Bladder microvascular endothelial cell (primary cell): ENCODE data around the gene ARHGAP36. TPM values are rescaled to one million over a fixed set of nuclear protein-coding genes. Genes with fewer than 3 reads are reported as not detected.

Source experiments
- total RNA-seq: library from RNA; depleted of rRNA; stranded (reverse); fragments of >200 nt; gene quantifications from 2 replicates; pipeline ENCODE4 v1.2.3, GENCODE V29; 2014

ARHGAP36 gene, protein sequence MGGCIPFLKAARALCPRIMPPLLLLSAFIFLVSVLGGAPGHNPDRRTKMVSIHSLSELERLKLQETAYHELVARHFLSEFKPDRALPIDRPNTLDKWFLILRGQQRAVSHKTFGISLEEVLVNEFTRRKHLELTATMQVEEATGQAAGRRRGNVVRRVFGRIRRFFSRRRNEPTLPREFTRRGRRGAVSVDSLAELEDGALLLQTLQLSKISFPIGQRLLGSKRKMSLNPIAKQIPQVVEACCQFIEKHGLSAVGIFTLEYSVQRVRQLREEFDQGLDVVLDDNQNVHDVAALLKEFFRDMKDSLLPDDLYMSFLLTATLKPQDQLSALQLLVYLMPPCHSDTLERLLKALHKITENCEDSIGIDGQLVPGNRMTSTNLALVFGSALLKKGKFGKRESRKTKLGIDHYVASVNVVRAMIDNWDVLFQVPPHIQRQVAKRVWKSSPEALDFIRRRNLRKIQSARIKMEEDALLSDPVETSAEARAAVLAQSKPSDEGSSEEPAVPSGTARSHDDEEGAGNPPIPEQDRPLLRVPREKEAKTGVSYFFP
- total RNA-seq = not detected in 2 replicates

DNA sequence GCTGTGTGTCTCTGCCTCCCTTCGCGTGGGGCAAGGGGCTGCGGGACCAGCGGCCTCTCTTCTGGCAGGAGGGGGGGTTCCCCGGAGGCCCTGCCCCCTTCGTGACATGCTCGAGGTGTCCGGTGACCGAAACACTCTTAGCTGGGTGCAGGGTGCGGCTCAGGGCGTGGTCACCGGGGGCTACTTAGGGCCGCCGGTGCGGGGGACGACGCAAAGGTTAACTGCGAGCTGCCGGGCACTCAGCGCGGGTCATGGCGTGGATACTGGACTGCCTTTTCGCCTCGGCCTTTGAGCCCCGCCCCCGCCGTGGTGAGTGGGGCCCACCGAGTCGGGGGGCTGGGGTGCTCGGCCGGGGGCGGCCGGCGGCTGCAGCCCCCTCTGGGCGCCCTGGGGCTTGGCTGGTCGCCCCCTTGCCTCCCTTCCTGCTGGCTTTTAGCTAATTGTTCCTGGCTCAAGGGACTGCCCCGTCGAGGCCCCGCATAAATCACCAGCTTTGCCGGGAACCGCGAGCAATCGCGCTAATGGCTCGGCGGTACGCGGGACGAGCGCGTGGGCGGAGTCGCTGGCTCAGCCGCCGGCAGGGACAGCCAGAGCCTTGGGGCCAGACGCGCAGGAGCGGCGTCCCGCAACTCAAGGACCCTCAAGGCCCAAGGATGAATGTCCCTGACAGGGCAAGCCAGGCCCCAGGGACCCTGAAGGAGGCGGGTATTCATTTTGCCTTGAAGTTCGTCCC lies at the start of gene ARHGAP36:
Gene ARHGAP36, plus strand, starts transcription at position 211 of the 733 bp plus-strand sequence. CDS start 23,320 bp downstream, outside the sequence.

Other genes with a start within 250 kb of the ARHGAP36 start
- gene ENOX2, start 155.1 kb upstream of the ARHGAP36 start, total RNA-seq = 7.1 and 14.2 TPM in 2 replicates
- not detected in 2 replicates for gene IGSF1, start 231.0 kb downstream of the ARHGAP36 start, total RNA-seq